Right lobe of liver (tissue), 4 donors: ENCODE results near the gene MBD3L2.

Experiments used
- CTCF ChIP-seq, 4 donors: fragments of 200-600 bp in 3 of 4; fragments of 450-650 bp in 1 of 4; IDR thresholded peaks; one replicate each; pipeline versions ENCODE4 v1.5.1 to v1.8.0; 2016 to 2022; ENCODE audit warnings: antibody characterized with exemption in 4 of 4, mild to moderate bottlenecking in 2 of 4
- POLR2A ChIP-seq: fragments of 450-650 bp; IDR thresholded peaks from one replicate; pipeline ENCODE4 v1.6.1; 2017; ENCODE audit warnings: antibody characterized with exemption, mild to moderate bottlenecking
- donor health status: DM: no; HTN: no; CAD: no.
- donor health status: DM: no; HTN: no; CAD: no.
- donor health status: DM: no; HTN: yes; CAD: no.

GRCh38 chr19:7018828-7019227, 30.3 kb upstream of the MBD3L2 start:
- TF ChIP-seq CTCF (IDR thresholded peaks at IDR 0.05) (no peak), POLR2A (no peak)
